ENCODE measurements around the gene EXT2. TPM values are rescaled to one million over a fixed set of nuclear protein-coding genes. Genes with fewer than 3 reads are reported as not detected.

The EXT2 gene
- total RNA-seq, 2 donors from 2014 or later = 41.6 to 45.7 TPM

- Mint-ChIP-seq H3K4me1 (ENCODE audit: low read depth in 2 of 2) (peaks cover 0 to 18% of the 10 kb centered on the region in 2 donors), H3K4me3 (no peak overlapping the region), H3K36me3 (no peaks in the 10 kb centered on the region), H3K27me3 (no peaks in the 10 kb centered on the region), H3K27ac (no peak overlapping the region), H3K9me3 (no peaks in the 10 kb centered on the region)
- no peak for ATAC-seq
- DNase-seq (ENCODE audit: low spot score) = no peak
Observed at GRCh38 chr11:44177905-44178304, 82.4 kb downstream of the EXT2 start.

GRCh38 chr11:44178381-44178780, 82.9 kb downstream of the EXT2 start:
- H3K36me3 Mint-ChIP-seq = no peaks in the 10 kb centered on the region
- H3K27ac Mint-ChIP-seq = no peak overlapping the region
- H3K9me3 Mint-ChIP-seq = no peaks in the 10 kb centered on the region
- H3K4me1 Mint-ChIP-seq (ENCODE audit: low read depth in 2 of 2) = peaks cover 0 to 16% of the 10 kb centered on the region in 2 donors
- no peak for ATAC-seq
- H3K4me3 Mint-ChIP-seq = no peak overlapping the region
- DNase-seq (ENCODE audit: low spot score) = no peak
- no peaks in the 10 kb centered on the region for H3K27me3 Mint-ChIP-seq

DNA sequence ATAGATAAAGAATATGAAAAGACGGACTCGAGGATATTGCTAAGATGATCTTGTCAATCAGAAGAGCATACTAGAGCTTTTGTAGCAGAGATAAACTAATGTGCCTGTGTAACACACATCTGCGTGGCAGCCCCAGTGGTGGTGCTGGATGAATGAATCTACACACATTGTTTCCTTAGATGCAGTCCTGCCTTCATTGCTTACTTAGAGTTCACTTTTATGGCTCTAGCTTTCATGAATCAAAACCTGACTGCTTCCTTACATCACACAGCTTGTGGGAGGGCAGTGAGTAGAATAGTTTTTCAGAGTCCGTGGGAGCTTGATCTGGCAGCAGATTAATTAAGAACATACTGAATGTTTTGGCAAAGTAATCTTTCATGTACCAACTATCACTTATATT, 83.7 kb downstream of the EXT2 start:
- Mint-ChIP-seq H3K27ac (no peak overlapping the region), H3K4me1 (ENCODE audit: low read depth in 2 of 2) (peaks cover 0 to 16% of the 10 kb centered on the region in 2 donors), H3K36me3 (no peaks in the 10 kb centered on the region), H3K9me3 (no peaks in the 10 kb centered on the region), H3K4me3 (no peak overlapping the region), H3K27me3 (no peaks in the 10 kb centered on the region)
- no peak for DNase-seq (ENCODE audit: low spot score)
- no peak for ATAC-seq

DNA sequence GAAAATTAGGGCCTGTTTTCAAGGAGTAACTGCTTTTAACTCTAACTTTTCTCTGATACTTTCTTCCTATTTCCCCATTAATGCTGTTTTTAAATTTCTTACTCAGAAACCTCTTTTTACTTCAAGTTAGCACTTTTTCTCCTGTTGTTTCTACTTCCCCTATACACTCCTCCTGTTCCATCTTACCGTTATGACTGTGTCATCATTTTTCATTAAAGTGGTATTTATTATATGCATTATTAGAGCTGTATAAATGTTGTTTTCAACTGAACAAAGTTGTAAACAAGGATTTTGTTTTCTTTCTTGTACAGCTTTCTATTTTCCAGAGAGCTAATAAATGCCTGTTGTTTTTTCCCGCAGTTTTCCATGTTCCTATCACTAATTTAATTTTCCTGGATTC, 84.6 kb downstream of the EXT2 start:
- Mint-ChIP-seq H3K27ac (no peak overlapping the region), H3K36me3 (no peaks in the 10 kb centered on the region), H3K9me3 (no peaks in the 10 kb centered on the region), H3K4me1 (ENCODE audit: low read depth in 2 of 2) (peaks cover 0 to 18% of the 10 kb centered on the region in 2 donors), H3K27me3 (no peaks in the 10 kb centered on the region), H3K4me3 (no peak overlapping the region)
- ATAC-seq (no peak), DNase-seq (ENCODE audit: low spot score) (no peak)

DNA sequence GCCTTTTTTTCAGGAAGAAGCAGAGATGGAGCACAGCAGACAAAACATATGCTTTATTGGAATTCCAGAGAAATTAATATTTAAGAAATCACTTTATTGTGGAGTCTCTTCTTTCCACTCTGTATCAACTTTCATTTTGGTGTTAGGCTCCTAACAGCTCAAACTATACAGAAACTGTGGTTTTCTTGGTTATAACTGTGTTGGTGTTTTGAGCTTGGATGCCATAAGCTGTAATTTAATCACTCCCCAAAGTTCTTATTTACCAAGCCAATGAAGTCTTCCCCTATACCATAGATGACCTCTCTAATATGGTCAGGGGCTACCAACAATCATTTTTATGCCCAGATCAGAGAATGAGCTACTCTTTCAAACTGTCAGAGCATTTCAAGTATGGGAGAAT, 90.0 kb downstream of the EXT2 start:
- Mint-ChIP-seq H3K4me3 (no peak overlapping the region), H3K27ac (no peak overlapping the region), H3K36me3 (peaks cover 30% of the 10 kb centered on the region), H3K27me3 (no peaks in the 10 kb centered on the region), H3K4me1 (ENCODE audit: low read depth in 2 of 2) (peaks cover 15 to 21% of the 10 kb centered on the region in 2 donors), H3K9me3 (peaks cover 11% of the 10 kb centered on the region)
- ATAC-seq (no peak), DNase-seq (ENCODE audit: low spot score) (no peak)

DNA sequence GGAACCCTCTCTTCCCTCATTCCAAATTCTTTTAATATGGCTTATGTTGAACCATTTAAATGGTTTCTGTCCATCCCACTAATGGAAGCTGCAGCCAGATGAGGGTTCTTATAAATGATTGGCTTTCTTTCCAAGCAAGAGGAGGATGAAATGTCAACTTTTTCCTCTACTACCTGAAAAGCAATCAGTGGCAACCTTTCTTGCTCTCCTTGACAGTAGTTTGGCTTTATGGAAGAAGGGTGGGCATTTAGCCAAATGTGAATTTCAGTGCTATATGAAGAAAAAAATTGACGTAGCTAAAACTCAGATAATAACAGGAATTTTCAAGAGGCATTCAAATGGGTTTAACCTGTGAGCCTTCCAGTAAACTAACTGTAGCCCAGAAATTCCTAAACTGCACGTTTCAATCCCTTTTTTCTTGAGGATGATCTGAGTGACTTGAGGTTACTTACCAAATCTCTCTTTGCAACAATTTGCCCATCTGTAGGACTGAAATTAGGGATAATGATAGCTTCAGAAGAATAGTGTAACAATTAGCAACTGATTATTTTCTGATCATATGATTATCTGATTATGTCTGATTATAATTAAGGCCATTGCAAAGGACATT, 90.9 kb downstream of the EXT2 start:
- Mint-ChIP-seq H3K4me3 (no peak overlapping the region), H3K27ac (no peak overlapping the region), H3K9me3 (peaks cover 11% of the 10 kb centered on the region), H3K27me3 (no peaks in the 10 kb centered on the region), H3K36me3 (peaks cover 31% of the 10 kb centered on the region), H3K4me1 (ENCODE audit: low read depth in 2 of 2) (peaks cover 21 to 27% of the 10 kb centered on the region in 2 donors)
- DNase-seq (ENCODE audit: low spot score) (no peak), ATAC-seq (no peak)

- H3K4me1 Mint-ChIP-seq (ENCODE audit: low read depth in 2 of 2) = peaks cover 34 to 38% of the 10 kb centered on the region in 2 donors
- H3K27ac Mint-ChIP-seq = no peak overlapping the region
- DNase-seq (ENCODE audit: low spot score) (no peak), ATAC-seq (no peak)
- peaks cover 31% of the 10 kb centered on the region for H3K36me3 Mint-ChIP-seq
- no peak overlapping the region for H3K4me3 Mint-ChIP-seq
- no peaks in the 10 kb centered on the region for H3K27me3 Mint-ChIP-seq
- H3K9me3 Mint-ChIP-seq = peaks cover 11% of the 10 kb centered on the region
Observed at GRCh38 chr11:44188643-44189042, 93.2 kb downstream of the EXT2 start.

- Mint-ChIP-seq H3K27me3 (no peaks in the 10 kb centered on the region), H3K4me3 (no peak overlapping the region), H3K36me3 (peaks cover 37% of the 10 kb centered on the region), H3K27ac (no peak overlapping the region), H3K9me3 (peaks cover 11% of the 10 kb centered on the region), H3K4me1 (ENCODE audit: low read depth in 2 of 2) (peaks cover 29 to 38% of the 10 kb centered on the region in 2 donors)
- ATAC-seq (no peak), DNase-seq (ENCODE audit: low spot score) (no peak)
Observed at GRCh38 chr11:44189986-44190882, 94.8 kb downstream of the EXT2 start.

DNA sequence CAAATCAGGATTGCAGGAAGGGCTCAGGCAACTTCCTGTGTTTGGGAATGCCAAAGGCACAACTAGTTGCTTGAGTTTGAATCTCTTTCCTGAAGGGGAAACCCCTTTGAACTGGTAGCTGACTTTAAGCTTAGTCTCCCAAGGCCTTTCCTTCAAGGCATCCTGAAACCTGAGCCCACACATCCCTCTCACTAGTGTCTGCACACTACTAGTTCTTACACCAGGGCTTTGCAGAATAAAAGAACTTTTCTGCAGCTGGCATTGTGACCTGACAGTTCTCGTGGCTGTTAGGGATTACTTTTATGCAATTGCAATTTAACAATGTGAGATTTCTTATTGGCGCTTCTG, 95.4 kb downstream of the EXT2 start:
- Mint-ChIP-seq H3K27me3 (no peaks in the 10 kb centered on the region), H3K36me3 (peaks cover 37% of the 10 kb centered on the region), H3K27ac (no peak overlapping the region), H3K4me1 (ENCODE audit: low read depth in 2 of 2) (peaks cover 26 to 33% of the 10 kb centered on the region in 2 donors), H3K4me3 (no peak overlapping the region), H3K9me3 (peaks cover 11% of the 10 kb centered on the region)
- ATAC-seq (no peak), DNase-seq (ENCODE audit: low spot score) (no peak)

DNA sequence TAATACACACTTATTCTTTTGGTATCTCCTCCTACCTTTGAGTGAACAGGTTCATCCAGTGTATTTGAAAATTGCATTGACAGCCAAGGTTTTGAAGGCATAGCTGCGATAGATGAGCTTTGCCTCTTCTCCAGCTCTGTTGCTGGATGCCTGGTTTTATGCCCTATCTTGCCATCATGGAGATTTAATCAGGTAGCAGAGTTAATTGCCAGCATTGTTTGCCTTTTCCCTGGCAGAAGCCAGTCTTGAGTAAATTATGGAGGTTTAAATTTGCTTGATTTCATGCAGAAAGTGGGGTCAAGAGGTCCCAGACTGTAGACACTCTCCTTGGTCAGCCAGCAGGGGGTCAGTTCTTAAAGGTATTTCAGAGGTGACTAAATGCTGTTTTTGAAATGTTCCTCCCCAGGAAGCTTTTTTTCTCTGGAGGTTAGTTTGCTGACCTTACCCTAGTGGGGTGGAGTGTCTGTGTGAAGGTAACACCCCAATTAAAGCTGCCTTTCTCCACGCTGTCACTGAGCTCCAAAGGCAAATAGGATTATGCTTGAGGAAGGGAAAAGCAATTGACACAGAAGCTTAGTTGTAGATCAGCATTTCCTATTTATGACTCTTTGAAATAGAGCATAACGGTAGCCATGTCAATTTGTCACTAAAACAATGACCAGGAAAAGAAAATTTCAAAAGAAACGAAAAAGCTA, 96.0 kb downstream of the EXT2 start:
- no peak overlapping the region for H3K27ac Mint-ChIP-seq
- H3K36me3 Mint-ChIP-seq = peaks cover 37% of the 10 kb centered on the region
- ATAC-seq (no peak), DNase-seq (ENCODE audit: low spot score) (no peak)
- peaks cover 11% of the 10 kb centered on the region for H3K9me3 Mint-ChIP-seq
- H3K4me3 Mint-ChIP-seq = no peak overlapping the region
- peaks cover 26 to 32% of the 10 kb centered on the region in 2 donors for H3K4me1 Mint-ChIP-seq (ENCODE audit: low read depth in 2 of 2)
- no peaks in the 10 kb centered on the region for H3K27me3 Mint-ChIP-seq

- Mint-ChIP-seq H3K27ac (peak overlapping the region in 1 of 2 donors; percentile 40), H3K4me3 (peak overlapping the region; percentile 5), H3K9me3 (peaks cover 11% of the 10 kb centered on the region), H3K4me1 (ENCODE audit: low read depth in 2 of 2) (peaks cover 26 to 32% of the 10 kb centered on the region in 2 donors), H3K36me3 (peaks cover 37% of the 10 kb centered on the region), H3K27me3 (no peaks in the 10 kb centered on the region)
- ATAC-seq (no peak), DNase-seq (ENCODE audit: low spot score) (no peak)
Observed at GRCh38 chr11:44192017-44192385, 96.5 kb downstream of the EXT2 start.

DNA sequence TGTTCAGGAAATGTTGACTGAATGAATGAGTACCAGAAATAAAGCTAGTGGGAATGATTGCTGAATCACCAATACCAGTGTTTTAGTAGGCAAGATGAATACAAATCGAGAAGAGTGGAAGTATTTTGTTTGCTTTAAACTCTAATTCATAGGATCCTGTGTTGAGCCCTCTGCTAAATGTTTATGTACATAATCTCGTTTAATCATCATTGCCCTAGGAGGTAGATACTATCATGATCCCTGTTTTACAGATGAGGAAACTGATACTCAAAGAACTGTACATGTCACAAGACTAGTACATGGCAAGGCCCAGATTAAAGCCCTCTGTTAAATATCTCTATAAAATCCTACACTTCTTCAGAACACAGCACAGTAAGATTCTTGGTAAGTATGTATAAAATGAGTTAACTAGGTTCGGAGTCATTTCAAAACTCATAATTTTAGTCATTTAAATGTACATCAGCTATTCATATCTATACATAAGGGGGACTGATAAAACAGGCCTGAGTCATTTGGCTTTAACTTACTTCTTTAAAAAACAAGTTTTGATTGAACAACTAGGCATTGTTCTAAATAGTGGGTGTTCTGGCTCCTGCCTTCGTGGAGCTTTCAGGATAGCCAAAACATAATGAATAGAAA, 97.1 kb downstream of the EXT2 start:
- Mint-ChIP-seq H3K27me3 (no peaks in the 10 kb centered on the region), H3K27ac (peak overlapping the region; percentile 28 to 40), H3K9me3 (peaks cover 11% of the 10 kb centered on the region), H3K4me3 (peak overlapping the region; percentile 32), H3K36me3 (peaks cover 32% of the 10 kb centered on the region), H3K4me1 (ENCODE audit: low read depth in 2 of 2) (peaks cover 26 to 32% of the 10 kb centered on the region in 2 donors)
- DNase-seq (ENCODE audit: low spot score) = no peak
- ATAC-seq = peak in 1 of 2 donors; percentile 85

DNA sequence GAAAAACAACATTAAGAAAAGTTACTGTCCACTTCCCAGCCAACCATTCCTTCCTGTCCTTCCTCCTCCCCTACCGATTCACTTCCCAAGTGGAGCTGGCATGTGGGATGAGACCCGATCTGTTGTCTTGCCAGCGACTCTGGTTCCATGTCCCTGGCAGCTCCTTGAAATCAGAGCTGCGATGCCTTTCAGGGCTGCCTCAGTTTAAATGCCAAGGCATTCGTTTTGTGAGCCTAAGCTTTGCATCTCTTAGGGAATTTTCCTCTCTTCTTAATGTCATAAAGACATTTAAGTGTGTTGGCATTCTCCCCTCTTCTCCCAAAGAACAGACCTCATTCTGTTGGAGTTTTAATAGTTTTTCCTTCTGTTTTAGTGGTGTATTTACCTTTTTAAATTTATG, 98.4 kb downstream of the EXT2 start:
- H3K27me3 Mint-ChIP-seq = no peaks in the 10 kb centered on the region
- H3K27ac Mint-ChIP-seq = peak overlapping the region in 1 of 2 donors; percentile 48
- H3K4me3 Mint-ChIP-seq = no peak overlapping the region
- no peak for DNase-seq (ENCODE audit: low spot score)
- ATAC-seq = no peak
- peaks cover 30% of the 10 kb centered on the region for H3K36me3 Mint-ChIP-seq
- peaks cover 3% of the 10 kb centered on the region for H3K9me3 Mint-ChIP-seq
- H3K4me1 Mint-ChIP-seq (ENCODE audit: low read depth in 2 of 2) = peaks cover 26 to 32% of the 10 kb centered on the region in 2 donors

All from natural killer cell treated with Interleukin-12 subunit alpha and Interleukin-12 subunit beta and Interleukin-15 and Interleukin-18, amount 100 ng/mL, for 72 hours (primary cell).